IPS-18c (cell line): ENCODE data around the gene STXBP1.

Experiments used
- H3K4me3 ChIP-seq: 2 replicates; pipeline ENCODE4 v1.7.0; 2013; ENCODE audit warnings: low read depth, mild to moderate bottlenecking, low read length, moderate library complexity; ENCODE audit not compliant: insufficient read depth
- H3K9me3 ChIP-seq: one replicate; pipeline ENCODE4 v1.6.1; 2013; ENCODE audit warnings: mild to moderate bottlenecking, low read length, moderate library complexity; ENCODE audit not compliant: control insufficient read depth, insufficient read depth

The STXBP1 gene

DNA sequence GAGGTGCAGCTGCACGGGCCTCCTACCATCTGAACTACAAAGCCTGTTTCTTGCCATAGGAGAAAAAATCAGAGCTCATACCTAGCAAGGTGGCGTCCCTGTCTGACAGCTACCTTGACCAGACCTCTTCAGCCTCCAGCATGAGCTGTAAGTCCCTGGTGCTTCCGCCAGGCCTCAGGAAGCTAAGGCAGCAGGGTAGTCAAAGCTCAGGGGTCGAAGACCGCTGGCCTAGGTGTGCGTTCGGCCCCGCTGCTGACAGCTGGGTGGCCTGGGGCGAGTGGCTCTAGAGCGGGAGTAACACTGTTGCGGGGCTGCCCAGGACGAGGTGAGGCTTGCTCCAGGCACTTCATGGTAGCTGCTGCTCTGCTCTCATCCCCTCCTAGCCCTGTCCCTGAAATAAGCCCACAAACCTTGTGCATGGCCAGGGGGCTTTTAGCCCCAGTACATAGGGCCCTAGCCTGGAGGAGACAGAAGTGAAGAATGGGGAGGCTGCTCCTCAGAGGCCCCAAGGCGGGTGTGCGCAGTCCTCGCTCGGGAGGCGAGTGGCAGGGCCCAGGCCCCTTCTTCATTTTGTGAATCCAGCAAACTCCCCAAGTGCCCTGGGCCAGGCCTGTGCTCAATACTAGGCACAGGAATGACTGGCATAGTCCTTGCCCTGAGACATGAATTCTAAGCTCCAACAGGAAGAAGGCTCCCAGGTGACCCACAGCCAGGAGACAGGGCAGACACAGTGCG, 117.6 kb downstream of the STXBP1 start:
- Histone ChIP-seq H3K9me3 (no peaks in the 10 kb centered on the region), H3K4me3 (no peak overlapping the region)

- no peaks in the 10 kb centered on the region for H3K9me3 ChIP-seq
Observed at GRCh38 chr9:127730262-127730661, 118.2 kb downstream of the STXBP1 start.

GRCh38 chr9:127730799-127731410, 118.8 kb downstream of the STXBP1 start:
- H3K4me3 ChIP-seq: no peak overlapping the region
- H3K9me3 ChIP-seq: no peaks in the 10 kb centered on the region

More at GRCh38 chr9:127730262-127730661, 118.2 kb downstream of the STXBP1 start:
- no peak overlapping the region for H3K4me3 ChIP-seq

DNA sequence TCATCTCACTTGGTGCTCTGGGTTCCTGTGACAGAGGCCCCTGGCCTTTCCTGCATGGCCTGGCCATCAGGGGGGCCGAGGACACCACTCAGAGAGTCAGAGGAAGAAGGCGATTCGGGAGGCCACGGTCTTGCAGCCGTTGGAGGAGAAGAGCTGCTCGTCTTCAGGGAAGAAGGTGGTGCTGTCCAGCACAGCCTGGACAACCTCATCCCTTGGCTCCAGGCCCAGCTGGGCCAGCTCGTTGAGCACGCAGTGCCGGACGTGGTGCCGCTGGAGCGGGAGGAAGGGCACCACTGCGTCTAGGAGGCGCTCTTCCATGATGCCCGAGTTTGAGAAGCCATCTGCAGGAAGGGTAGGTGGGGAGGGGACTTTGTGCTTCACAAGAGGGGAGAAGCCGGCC, 119.9 kb downstream of the STXBP1 start:
- no peaks in the 10 kb centered on the region for H3K9me3 ChIP-seq
- no peak overlapping the region for H3K4me3 ChIP-seq

- no peaks in the 10 kb centered on the region for H3K9me3 ChIP-seq
- H3K4me3 ChIP-seq: no peak overlapping the region
Observed at GRCh38 chr9:127732444-127732843, 120.4 kb downstream of the STXBP1 start.

GRCh38 chr9:127733614-127734013, 121.5 kb downstream of the STXBP1 start:
- H3K4me3 ChIP-seq: no peak overlapping the region
- H3K9me3 ChIP-seq: no peaks in the 10 kb centered on the region

- H3K9me3 ChIP-seq: no peaks in the 10 kb centered on the region
- H3K4me3 ChIP-seq: peak overlapping the region; percentile 88; the same call in 1 of the 2 replicates
Observed at GRCh38 chr9:127734247-127734746, 122.2 kb downstream of the STXBP1 start.

- Histone ChIP-seq H3K4me3 (peak within 1 kb of the TSS; percentile 88), H3K9me3 (no peaks in the 10 kb centered on the region)
Observed at GRCh38 chr9:127734747-127735529, 122.9 kb downstream of the STXBP1 start, which contains the start of gene TOR2A. Gene TOR2A, minus strand, starts transcription at chr9:127735294. Its CDS starts 24 bp downstream, at chr9:127735270.

- Histone ChIP-seq H3K4me3 (no peak overlapping the region), H3K9me3 (no peaks in the 10 kb centered on the region)
Observed at GRCh38 chr9:127735530-127736185, 123.6 kb downstream of the STXBP1 start.

- Histone ChIP-seq H3K9me3 (no peaks in the 10 kb centered on the region), H3K4me3 (no peak overlapping the region)
Observed at GRCh38 chr9:127738666-127739065, 126.6 kb downstream of the STXBP1 start.

DNA sequence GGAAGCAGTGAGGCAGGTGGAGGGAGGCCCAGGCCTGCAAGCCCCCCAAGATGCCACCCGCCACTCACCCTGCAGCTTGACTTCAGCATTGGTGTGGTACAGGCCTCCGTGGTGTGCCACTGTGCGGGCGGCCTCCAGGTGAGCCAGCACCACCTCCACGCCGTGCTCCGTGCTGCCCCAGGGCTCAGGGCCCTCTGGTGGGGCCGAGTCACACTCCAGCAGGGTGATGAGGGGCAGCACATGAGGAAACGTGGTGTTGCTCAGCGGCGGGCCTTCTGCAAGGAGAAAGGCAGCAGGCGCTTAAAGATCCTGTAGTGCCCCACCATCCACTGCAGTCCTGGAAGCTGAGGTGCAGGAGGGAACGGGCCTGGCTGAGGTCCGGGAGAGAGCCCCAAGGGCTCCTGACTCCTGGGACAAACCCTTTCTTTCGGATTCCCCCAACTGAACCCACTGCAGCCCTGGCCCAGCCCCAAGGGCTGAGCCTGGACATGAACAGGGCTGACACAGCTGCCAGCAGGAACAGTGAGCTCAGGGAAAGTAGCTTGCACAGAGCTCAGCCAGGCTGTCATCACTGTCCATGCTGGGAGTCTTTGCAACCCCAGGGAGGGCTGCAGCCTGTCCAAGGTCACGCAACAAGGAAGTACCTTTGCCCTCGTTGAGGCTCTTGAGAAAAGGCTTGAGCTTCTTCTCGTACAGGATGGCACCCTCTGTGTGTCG, 127.7 kb downstream of the STXBP1 start:
- Histone ChIP-seq H3K9me3 (no peaks in the 10 kb centered on the region), H3K4me3 (no peak overlapping the region)

DNA sequence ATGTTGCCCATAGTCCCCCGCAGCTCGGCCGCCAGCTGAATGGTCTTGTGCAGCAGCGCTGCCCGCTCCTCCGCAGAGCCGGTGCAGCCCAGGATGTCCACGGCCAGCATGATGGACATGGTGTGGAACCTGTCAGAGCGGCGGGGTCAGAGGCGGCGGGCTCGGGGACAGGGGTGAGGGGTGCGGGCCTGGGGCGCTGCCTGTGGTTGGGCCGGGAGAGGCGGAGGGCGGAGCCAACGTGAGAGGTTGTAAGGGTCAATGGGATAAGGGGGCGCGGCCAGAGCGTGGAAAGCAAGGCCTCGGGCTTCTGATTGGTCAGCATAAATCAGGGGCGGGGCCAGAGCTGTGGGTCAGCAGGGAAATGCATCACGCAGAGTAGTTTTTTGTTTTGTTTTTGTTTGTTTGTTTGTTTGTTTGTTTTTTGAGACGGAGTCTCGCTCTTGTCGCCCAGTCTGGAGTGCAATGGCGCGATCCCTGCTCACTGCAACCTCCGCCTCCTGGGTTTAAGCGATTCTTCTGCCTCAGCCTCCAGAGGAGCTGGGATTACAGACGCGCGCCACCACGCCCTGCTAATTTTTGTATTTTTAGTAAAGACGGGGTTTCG, 129.9 kb downstream of the STXBP1 start:
- peak overlapping the region; percentile 50 for H3K4me3 ChIP-seq
- no peaks in the 10 kb centered on the region for H3K9me3 ChIP-seq
